ENCODE data around the gene PRPF40A.
A peak's percentile ranks its signal among the peaks of the same experiment; 100 is the strongest.

Gene PRPF40A

GRCh38 chr2:152716805-152717227, 445 bp downstream of the PRPF40A start:
- DNase-seq: peak; percentile 48

- no peak for DNase-seq
Observed at GRCh38 chr2:152715854-152716428, 1.3 kb downstream of the PRPF40A start.

- no peak for DNase-seq
Observed at GRCh38 chr2:152715112-152715511, 2.1 kb downstream of the PRPF40A start.

GRCh38 chr2:152710713-152711112, 6.5 kb downstream of the PRPF40A start:
- no peak for DNase-seq

GRCh38 chr2:152708742-152709141, 8.5 kb downstream of the PRPF40A start:
- DNase-seq: no peak

GRCh38 chr2:152706477-152707021, 10.7 kb downstream of the PRPF40A start:
- DNase-seq: no peak

- no peak for DNase-seq
Observed at GRCh38 chr2:152701198-152701597, 16.1 kb downstream of the PRPF40A start.

GRCh38 chr2:152696476-152696875, 20.8 kb downstream of the PRPF40A start:
- no peak for DNase-seq

- DNase-seq: no peak
Observed at GRCh38 chr2:152695763-152696162, 21.5 kb downstream of the PRPF40A start.

- no peak for DNase-seq
Observed at GRCh38 chr2:152694161-152694661, 23.1 kb downstream of the PRPF40A start.

- DNase-seq: no peak
Observed at GRCh38 chr2:152693033-152693432, 24.2 kb downstream of the PRPF40A start.

- no peak for DNase-seq
Observed at GRCh38 chr2:152686321-152686720, 30.9 kb downstream of the PRPF40A start.

GRCh38 chr2:152683400-152683799, 33.9 kb downstream of the PRPF40A start:
- no peak for DNase-seq

- no peak for DNase-seq
Observed at GRCh38 chr2:152682663-152683062, 34.6 kb downstream of the PRPF40A start.

GRCh38 chr2:152678808-152679207, 38.5 kb downstream of the PRPF40A start:
- no peak for DNase-seq

GRCh38 chr2:152676461-152676860, 40.8 kb downstream of the PRPF40A start:
- no peak for DNase-seq

- no peak for DNase-seq
Observed at GRCh38 chr2:152674334-152674733, 42.9 kb downstream of the PRPF40A start.

GRCh38 chr2:152664725-152665124, 52.5 kb downstream of the PRPF40A start:
- DNase-seq: no peak

- DNase-seq: no peak
Observed at GRCh38 chr2:152661076-152661475, 56.2 kb downstream of the PRPF40A start.

- DNase-seq: no peak
Observed at GRCh38 chr2:152658221-152658620, 59.0 kb downstream of the PRPF40A start.

GRCh38 chr2:152657043-152657442, 60.2 kb downstream of the PRPF40A start:
- DNase-seq: no peak

- no peak for DNase-seq
Observed at GRCh38 chr2:152655880-152656279, 61.4 kb downstream of the PRPF40A start.

GRCh38 chr2:152651834-152652233, 65.4 kb downstream of the PRPF40A start:
- DNase-seq: no peak

- DNase-seq: no peak
Observed at GRCh38 chr2:152650768-152651371, 66.4 kb downstream of the PRPF40A start.

- DNase-seq: no peak
Observed at GRCh38 chr2:152649997-152650396, 67.3 kb downstream of the PRPF40A start.
